Kidney (tissue), 14 donors: ENCODE data around the gene ROR2. TPM values are rescaled to one million over a fixed set of nuclear protein-coding genes. Genes with fewer than 3 reads are reported as not detected.
A peak's percentile ranks its signal among the peaks of the same experiment; 100 is the strongest.

Source experiments
- DNase-seq, 5 donors: peaks; one replicate each; pipeline ENCODE4 v3.0.0-alpha.2; 2013 to 2020
- FAIRE-seq: peaks from 2 replicates; lab custom pipeline; 2012; peaks lifted over from hg19 to GRCh38; lab: Jason Lieb, UNC
- H3K27ac ChIP-seq, 2 donors: one replicate each; pipeline ENCODE4 v1.7.0; 2013; ENCODE audit warnings: low read depth in 2 of 2, low read length in 2 of 2, inconsistent platforms in 1 of 2
- H3K27me3 ChIP-seq: one replicate; pipeline ENCODE4 v1.7.1; 2013; ENCODE audit warnings: low read length, inconsistent platforms; ENCODE audit not compliant: control insufficient read depth, insufficient read depth
- H3K36me3 ChIP-seq, 3 donors: one replicate each; pipeline versions ENCODE4 v1.7.0 to v1.7.1; 2013; ENCODE audit warnings: low read length in 3 of 3, control low read depth in 1 of 3, inconsistent platforms in 1 of 3; ENCODE audit not compliant: insufficient read depth in 3 of 3, control insufficient read depth in 2 of 3
- H3K4me1 ChIP-seq, 3 donors: one replicate each; pipeline versions ENCODE4 v1.7.0 to v1.7.1; 2013; ENCODE audit warnings: low read length in 3 of 3, inconsistent platforms in 1 of 3, low read depth in 1 of 3; ENCODE audit not compliant: control insufficient read depth in 2 of 3, insufficient read depth in 2 of 3
- H3K4me3 ChIP-seq, 3 donors: one replicate each; pipeline versions ENCODE4 v1.7.0 to v1.8.1; 2013; ENCODE audit warnings: low read length in 3 of 3, control low read depth in 1 of 3, inconsistent platforms in 1 of 3
- H3K9ac ChIP-seq, 3 donors: one replicate each; pipeline versions ENCODE4 v1.7.0 to v1.7.1; 2013; ENCODE audit warnings: low read length in 3 of 3, control low read depth in 1 of 3, inconsistent platforms in 1 of 3
- H3K9me3 ChIP-seq, 3 donors: one replicate each; pipeline versions ENCODE4 v1.7.0 to v1.7.1; 2013; ENCODE audit warnings: low read length in 3 of 3, control low read depth in 1 of 3, inconsistent platforms in 1 of 3; ENCODE audit not compliant: control insufficient read depth in 2 of 3, insufficient read depth in 1 of 3
- intact Hi-C: fragments of 100-400 bp; cut with DNase I; formaldehyde crosslinking; loops from one replicate; pipeline ENCODE4 v1.11.1; 2022
- polyA plus RNA-seq: library from polyadenylated mRNA; stranded (reverse); fragments of 350-450 nt; fragmentation: Illumina TruSeq; extraction: RNeasy Lipid Tissue Mini Kit (QIAGEN cat#74804); gene quantifications from one replicate; pipeline ENCODE4 v1.2.3, GENCODE V29; 2014; ENCODE audit warnings: low read depth, low replicate concordance; ENCODE audit not compliant: insufficient read depth
- total RNA-seq: library from RNA; stranded (reverse); fragmentation: NEBNext Ultra II Directional; extraction: Animal tissue kit (Norgen Biotek cat#: 25700); gene quantifications from one replicate; pipeline ENCODE4 v1.2.1, GENCODE V29; 2021
- TF ChIP-seq, protein P1 (sequence below): IDR thresholded peaks from 3 replicates; pipeline ENCODE4 v1.5.1; 2012; ENCODE audit warnings: mild to moderate bottlenecking, moderate library complexity, borderline replicate concordance; ENCODE audit not compliant: insufficient read depth; ENCODE audit errors: extremely low read depth
- donor health status: control.
- donor health status: control.
- donor health status: control.
- donor health status: control.
- donor health status: control.
- donor health status: DM: yes; HTN: yes; CAD: no.
- donor health status: Normal renal cell carcinoma (clear cell type).

Gene ROR2
- total and polyA plus RNA-seq, 2 donors from 2014 or later = 1.5 to 5.7 TPM

DNA sequence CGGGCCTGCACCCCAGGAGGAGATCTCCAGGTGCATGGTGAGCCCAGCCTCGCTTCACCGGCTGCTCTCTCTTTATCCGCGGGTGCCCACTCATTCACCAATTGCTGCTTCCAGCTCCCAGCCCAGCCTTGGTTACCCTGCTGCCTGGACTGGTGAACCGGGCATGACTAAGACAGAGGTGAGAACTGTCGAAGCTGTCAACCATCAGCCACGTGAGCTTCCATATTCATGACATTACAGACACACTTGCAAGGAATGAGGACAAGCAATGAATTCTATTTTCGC lies 220.5 kb downstream of the ROR2 start:
- Histone ChIP-seq H3K27me3 (no peaks in the 10 kb centered on the region), H3K4me3 (no peak overlapping the region), H3K9me3 (no peaks in the 10 kb centered on the region), H3K9ac (no peak overlapping the region), H3K27ac (no peak overlapping the region), H3K36me3 (no peaks in the 10 kb centered on the region), H3K4me1 (no peaks in the 10 kb centered on the region)
- intact Hi-C loops = no loop called here
- FAIRE-seq (no peak), DNase-seq (no peak)
- TF ChIP-seq, protein P1, sequence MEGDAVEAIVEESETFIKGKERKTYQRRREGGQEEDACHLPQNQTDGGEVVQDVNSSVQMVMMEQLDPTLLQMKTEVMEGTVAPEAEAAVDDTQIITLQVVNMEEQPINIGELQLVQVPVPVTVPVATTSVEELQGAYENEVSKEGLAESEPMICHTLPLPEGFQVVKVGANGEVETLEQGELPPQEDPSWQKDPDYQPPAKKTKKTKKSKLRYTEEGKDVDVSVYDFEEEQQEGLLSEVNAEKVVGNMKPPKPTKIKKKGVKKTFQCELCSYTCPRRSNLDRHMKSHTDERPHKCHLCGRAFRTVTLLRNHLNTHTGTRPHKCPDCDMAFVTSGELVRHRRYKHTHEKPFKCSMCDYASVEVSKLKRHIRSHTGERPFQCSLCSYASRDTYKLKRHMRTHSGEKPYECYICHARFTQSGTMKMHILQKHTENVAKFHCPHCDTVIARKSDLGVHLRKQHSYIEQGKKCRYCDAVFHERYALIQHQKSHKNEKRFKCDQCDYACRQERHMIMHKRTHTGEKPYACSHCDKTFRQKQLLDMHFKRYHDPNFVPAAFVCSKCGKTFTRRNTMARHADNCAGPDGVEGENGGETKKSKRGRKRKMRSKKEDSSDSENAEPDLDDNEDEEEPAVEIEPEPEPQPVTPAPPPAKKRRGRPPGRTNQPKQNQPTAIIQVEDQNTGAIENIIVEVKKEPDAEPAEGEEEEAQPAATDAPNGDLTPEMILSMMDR = no peak

DNA sequence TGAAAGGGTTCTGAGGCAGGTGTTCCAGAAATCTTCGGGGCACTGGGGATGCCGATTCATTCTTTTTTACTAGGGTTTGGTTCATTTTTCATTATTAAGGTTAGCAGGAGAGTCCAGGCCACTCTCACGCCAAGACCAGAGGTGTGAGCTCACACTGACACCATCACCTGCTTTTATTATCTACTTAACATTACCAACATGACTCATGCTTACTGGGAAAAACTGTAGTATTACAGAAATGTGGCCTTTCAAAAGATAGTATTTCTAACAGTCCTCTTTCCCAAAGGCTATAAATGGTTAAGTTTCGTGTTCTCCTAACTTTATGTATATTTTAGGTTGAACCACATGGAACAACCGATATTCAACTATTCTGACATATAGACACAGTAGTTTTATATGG lies 222.1 kb downstream of the ROR2 start:
- Histone ChIP-seq H3K36me3 (no peaks in the 10 kb centered on the region), H3K27ac (no peak overlapping the region), H3K4me3 (no peak overlapping the region), H3K9ac (no peak overlapping the region), H3K4me1 (no peaks in the 10 kb centered on the region), H3K9me3 (no peaks in the 10 kb centered on the region), H3K27me3 (no peaks in the 10 kb centered on the region)
- TF ChIP-seq, protein P1 = no peak
- DNase-seq (no peak), FAIRE-seq (no peak)
- intact Hi-C loops = no loop called here

DNA sequence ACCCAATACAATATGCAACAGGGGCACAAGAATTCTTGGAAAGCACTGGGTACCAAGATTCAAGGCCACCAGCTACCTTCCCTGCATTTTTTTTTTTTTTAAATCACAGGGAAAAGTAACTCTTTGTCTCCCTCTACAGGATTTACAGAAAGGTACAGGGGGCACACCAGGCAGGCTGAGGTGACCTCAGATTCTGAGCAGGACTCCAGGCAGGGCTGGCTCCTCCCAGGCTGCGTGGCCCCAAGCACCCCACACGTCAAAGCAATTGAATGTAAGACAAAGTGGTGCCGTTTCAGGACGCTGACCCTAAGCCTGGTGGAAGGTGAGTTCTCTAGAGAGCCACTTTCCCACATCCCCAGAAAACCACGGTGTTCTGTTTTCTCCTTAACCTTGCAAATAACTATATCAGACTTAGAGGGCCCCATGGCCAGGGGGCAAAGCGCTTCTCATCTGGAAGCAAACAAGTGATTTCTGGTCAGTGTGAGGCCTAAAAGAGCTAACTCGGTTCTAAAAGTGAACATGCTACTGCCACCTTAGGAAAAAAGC lies 222.6 kb downstream of the ROR2 start:
- Histone ChIP-seq H3K9me3 (no peaks in the 10 kb centered on the region), H3K9ac (no peak overlapping the region), H3K4me1 (no peaks in the 10 kb centered on the region), H3K4me3 (no peak overlapping the region), H3K27me3 (no peaks in the 10 kb centered on the region), H3K36me3 (no peaks in the 10 kb centered on the region), H3K27ac (no peak overlapping the region)
- DNase-seq (peak in 3 of 5 donors; percentile 43 to 73 (median 58)), FAIRE-seq (no peak)
- TF ChIP-seq, protein P1 = peak; percentile 57
- intact Hi-C loops = no loop called here

DNA sequence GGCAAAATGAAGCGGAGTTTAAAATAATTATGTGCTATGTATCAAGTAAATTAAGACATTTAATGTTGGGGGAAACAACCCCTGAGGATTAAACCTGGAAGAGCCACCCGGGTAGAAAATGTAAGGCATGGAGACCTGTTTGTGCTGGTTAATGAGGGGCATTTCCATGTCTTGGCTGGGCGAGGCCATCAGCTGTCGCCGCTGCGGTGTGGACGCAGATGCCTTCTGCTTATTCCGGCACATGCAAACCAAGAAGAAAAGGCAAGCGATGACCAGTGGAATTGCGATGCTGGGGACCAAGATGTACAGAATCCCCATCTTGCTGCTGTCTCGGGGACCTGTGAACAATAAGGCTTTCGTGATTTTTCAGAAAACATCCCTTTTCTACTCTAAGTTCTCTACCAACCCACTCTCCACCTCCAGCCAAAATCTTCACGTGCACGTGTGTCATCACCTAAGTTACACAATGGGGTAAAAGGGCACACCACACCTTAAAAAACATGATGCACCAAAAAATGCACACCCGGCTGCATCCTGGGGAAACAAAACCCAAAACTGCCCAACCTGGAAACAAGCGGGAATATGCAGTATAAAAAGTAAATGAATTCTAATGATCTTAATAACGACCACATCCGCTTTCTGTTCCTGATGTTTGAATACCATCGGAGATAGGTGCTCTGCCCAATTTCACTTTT lies 223.5 kb downstream of the ROR2 start:
- Histone ChIP-seq H3K36me3 (no peaks in the 10 kb centered on the region), H3K4me1 (no peaks in the 10 kb centered on the region), H3K4me3 (no peak overlapping the region), H3K9ac (peak overlapping the region in 1 of 3 donors; percentile 3), H3K9me3 (no peaks in the 10 kb centered on the region), H3K27me3 (no peaks in the 10 kb centered on the region), H3K27ac (no peak overlapping the region)
- FAIRE-seq (no peak), DNase-seq (no peak)
- intact Hi-C loops = no loop called here
- TF ChIP-seq, protein P1 = no peak
